GM23338 (cell line): ENCODE data around the gene ANKIB1. TPM values are rescaled to one million over a fixed set of nuclear protein-coding genes. Genes with fewer than 3 reads are reported as not detected.

ENCODE experiments used
- ATAC-seq: fragments of 200-7000 bp; cut with Tn5 transposase; 3 replicates; pipeline ENCODE4 v1.9.1; 2020
- DNase-seq: peaks from one replicate; pipeline ENCODE4 v3.0.0-alpha.2; 2015; ENCODE audit warnings: low spot score
- H2AFZ ChIP-seq: fragments of 200-600 bp; sonication (generic); 2 replicates; pipeline ENCODE4 v1.8.0; 2016; ENCODE audit warnings: antibody characterized with exemption, mild to moderate bottlenecking, moderate library complexity
- H3F3A ChIP-seq: fragments of 200-600 bp; sonication (generic); replicated peaks from 2 replicates; pipeline ENCODE4 v1.8.0; 2017; ENCODE audit warnings: antibody characterized with exemption, mixed run types, low read depth
- H3K27ac ChIP-seq: fragments of 200-600 bp; sonication (generic); 2 replicates; pipeline ENCODE4 v1.6.1; 2016; ENCODE audit warnings: low read depth
- H3K27me3 ChIP-seq: fragments of 200-600 bp; sonication (generic); 2 replicates; pipeline ENCODE4 v1.8.0; 2016; ENCODE audit warnings: mild to moderate bottlenecking, mixed run types, moderate library complexity; ENCODE audit not compliant: insufficient read depth
- H3K36me3 ChIP-seq: fragments of 200-600 bp; sonication (generic); 2 replicates; pipeline ENCODE4 v1.8.0; 2016; ENCODE audit warnings: mild to moderate bottlenecking; ENCODE audit not compliant: insufficient read depth
- H3K4me1 ChIP-seq: fragments of 200-600 bp; sonication (generic); 2 replicates; pipeline ENCODE4 v1.8.0; 2016; ENCODE audit warnings: mild to moderate bottlenecking, moderate library complexity; ENCODE audit not compliant: insufficient read depth
- H3K4me2 ChIP-seq: fragments of 200-600 bp; sonication (generic); 2 replicates; pipeline ENCODE4 v1.7.1; 2017; ENCODE audit warnings: mixed run types
- H3K4me3 ChIP-seq: fragments of 200-600 bp; sonication (generic); 2 replicates; pipeline ENCODE4 v1.6.1; 2016; ENCODE audit warnings: mixed run types
- H3K79me2 ChIP-seq: fragments of 200-600 bp; sonication (generic); replicated peaks from 2 replicates; pipeline ENCODE4 v1.8.0; 2017; ENCODE audit warnings: mild to moderate bottlenecking; ENCODE audit not compliant: insufficient read depth
- H3K9me2 ChIP-seq: fragments of 200-600 bp; sonication (generic); 2 replicates; pipeline ENCODE4 v1.8.0; 2017; ENCODE audit not compliant: insufficient read depth
- H4K20me1 ChIP-seq: fragments of 200-600 bp; sonication (generic); replicated peaks from 2 replicates; pipeline ENCODE4 v1.8.0; 2017; ENCODE audit warnings: mild to moderate bottlenecking; ENCODE audit not compliant: insufficient read depth
- H3K27ac Mint-ChIP-seq: 2 replicates; pipeline ENCODE4 v1.8.0; 2020; ENCODE audit warnings: inconsistent platforms, mild to moderate bottlenecking, moderate library complexity, mixed read lengths
- H3K27me3 Mint-ChIP-seq: 3 replicates; pipeline ENCODE4 v1.8.0; 2022; ENCODE audit warnings: low read depth, mild to moderate bottlenecking, moderate library complexity, mixed read lengths, inconsistent platforms; ENCODE audit not compliant: insufficient read depth, poor library complexity
- H3K36me3 Mint-ChIP-seq: 3 replicates; pipeline ENCODE4 v1.8.0; 2021; ENCODE audit warnings: low read depth, mild to moderate bottlenecking, inconsistent platforms, moderate library complexity, mixed read lengths
- H3K4me1 Mint-ChIP-seq: 3 replicates; pipeline ENCODE4 v1.8.0; 2020; ENCODE audit warnings: mild to moderate bottlenecking, inconsistent platforms, mixed read lengths
- H3K4me3 Mint-ChIP-seq: 3 replicates; pipeline ENCODE4 v1.8.0; 2021; ENCODE audit warnings: moderate library complexity, mild to moderate bottlenecking, inconsistent platforms, mixed read lengths
- H3K9me3 Mint-ChIP-seq: 3 replicates; pipeline ENCODE4 v1.8.0; 2020; ENCODE audit warnings: moderate library complexity, mild to moderate bottlenecking, inconsistent platforms, mixed read lengths
- CTCF ChIP-seq, 2 experiments: fragments of 200-600 bp in 1 of 2; sonication (generic) in 1 of 2; conservative IDR thresholded peaks; 2 replicates each; pipeline versions ENCODE4 v1.5.1 to v1.6.1; 2016 to 2017; ENCODE audit warnings: antibody characterized with exemption in 2 of 2, low read depth in 2 of 2, mild to moderate bottlenecking in 2 of 2, moderate library complexity in 1 of 2
- REST ChIP-seq: IDR thresholded peaks from one replicate; pipeline ENCODE4 v1.6.1; 2018; ENCODE audit warnings: antibody characterized with exemption; ENCODE audit not compliant: unreplicated experiment
- ZNF462 ChIP-seq: fragments of 250-450 bp; sonication (Bioruptor Pico); IDR thresholded peaks from 2 replicates; pipeline ENCODE4 v1.5.0; 2020; ENCODE audit warnings: mild to moderate bottlenecking, moderate library complexity
- polyA plus RNA-seq: library from polyadenylated mRNA; unstranded; fragments of >200 nt; fragmentation: Nextera tagmentation; extraction: Ambion mirVana; gene quantifications from 2 replicates; pipeline ENCODE4 v1.2.1, GENCODE V29; 2016
- total RNA-seq: library from RNA; depleted of rRNA; stranded (reverse); fragments of >200 nt; shearing (Covaris generic); gene quantifications from 2 replicates; pipeline ENCODE4 v1.2.3, GENCODE V29; 2014

The ANKIB1 gene
- total and polyA plus RNA-seq, 2 experiments from 2014 or later: 19.1 to 40.3 TPM

GRCh38 chr7:92205987-92206386, 39.8 kb upstream of the ANKIB1 start:
- H3K36me3 ChIP-seq: peaks cover 7% of the 10 kb centered on the region; the same call in 1 of the 2 replicates
- TF ChIP-seq REST (no peak), CTCF (conservative IDR thresholded peaks at IDR 0.05; ENCODE audit: low read depth in 2 of 2) (peak in 1 of 2 experiments; percentile 20; a peak in 1 of 4 replicates), ZNF462 (CRISPR knock-in tag) (no peak)
- Mint-ChIP-seq H3K4me1 (no peaks in the 10 kb centered on the region), H3K36me3 (peaks cover 12% of the 10 kb centered on the region; the same call in 2 of the 3 replicates), H3K9me3 (no peaks in the 10 kb centered on the region), H3K4me3 (no peak overlapping the region), H3K27ac (no peak overlapping the region), H3K27me3 (peaks cover 3% of the 10 kb centered on the region)
- DNase-seq (peak; percentile 38), ATAC-seq (peak; percentile 88)
- no peaks in the 10 kb centered on the region for H3K4me1 ChIP-seq
- H3K27ac ChIP-seq: no peak overlapping the region
- no peak overlapping the region for H3K4me2 ChIP-seq
- no peaks in the 10 kb centered on the region for H3F3A ChIP-seq
- H3K79me2 ChIP-seq: 0 out of 2 replicates have a peak, but pooled peaks cover 5% of the 10 kb centered on the region
- H3K4me3 ChIP-seq: no peak overlapping the region
- no peaks in the 10 kb centered on the region for H3K27me3 ChIP-seq
- peaks cover 9% of the 10 kb centered on the region for H4K20me1 ChIP-seq
- no peak overlapping the region for H2AFZ ChIP-seq
- H3K9me2 ChIP-seq: no peaks in the 10 kb centered on the region
